Activated CD4-positive, CD25-positive, alpha-beta regulatory T cell treated with anti-CD3 and anti-CD28 coated beads, Interleukin-2, amount 50 U/mL, for 24 hours (primary cell): Measurements from ENCODE around the gene RLN1.
"Not testable (repeated sequence)": the region's sequence is repeated elsewhere in the genome, so short reads cannot be mapped to it uniquely, and the experiment has no call there.

Experiments
- ATAC-seq, 2 donors: fragments of 150-1000 bp; cut with Tn5 transposase; one replicate each; pipeline ENCODE4 v1.10.0; 2021; ENCODE audit warnings: mild to moderate bottlenecking in 1 of 2, moderate library complexity in 1 of 2

The RLN1 gene

GRCh38 chr9:5338992-5339981 is at the start of gene RLN1:
TSS of gene RLN1 (minus strand) at chr9:5339876. CDS start at chr9:5339746, 130 bp downstream.
- peak; percentile 99 to 100 for ATAC-seq

DNA sequence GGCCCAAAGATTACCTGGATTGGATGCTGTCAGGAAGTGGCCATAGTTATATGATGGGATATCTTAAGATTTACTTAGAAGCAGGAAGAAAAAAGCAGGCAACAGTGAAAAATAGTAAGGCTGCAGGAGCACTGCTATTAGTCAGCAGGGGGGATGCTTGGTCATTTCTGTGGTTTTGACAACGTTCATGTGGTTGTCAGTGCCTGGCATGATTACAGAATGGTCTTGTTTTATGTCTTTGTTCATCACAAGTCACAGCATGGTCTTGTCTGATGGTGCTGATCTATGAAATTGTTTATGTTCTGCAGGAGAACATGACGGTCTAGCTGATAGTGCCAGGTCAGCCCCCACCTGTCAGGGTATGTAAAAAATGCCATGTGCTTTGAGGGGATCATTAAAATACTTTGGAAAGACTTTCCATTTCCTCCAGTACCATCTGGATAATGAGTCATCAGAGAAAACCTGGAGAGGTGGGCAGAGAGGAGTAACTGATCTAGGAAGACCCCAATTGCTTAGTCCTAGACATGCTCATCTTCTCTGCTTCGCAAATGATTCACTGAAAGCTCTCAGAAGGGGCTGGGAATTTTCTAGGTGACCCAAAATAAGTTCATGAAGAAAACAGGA is 49.5 kb upstream of the RLN1 start:
- ATAC-seq: peak in 1 of 2 donors; percentile 58

GRCh38 chr9:5388026-5388819 is 48.5 kb upstream of the RLN1 start:
- no peak for ATAC-seq

GRCh38 chr9:5384436-5384835 is 44.8 kb upstream of the RLN1 start:
- ATAC-seq: no peak

- ATAC-seq: no peak
These were observed 42.8 kb upstream of the RLN1 start for GRCh38 chr9:5382479-5382878.

DNA sequence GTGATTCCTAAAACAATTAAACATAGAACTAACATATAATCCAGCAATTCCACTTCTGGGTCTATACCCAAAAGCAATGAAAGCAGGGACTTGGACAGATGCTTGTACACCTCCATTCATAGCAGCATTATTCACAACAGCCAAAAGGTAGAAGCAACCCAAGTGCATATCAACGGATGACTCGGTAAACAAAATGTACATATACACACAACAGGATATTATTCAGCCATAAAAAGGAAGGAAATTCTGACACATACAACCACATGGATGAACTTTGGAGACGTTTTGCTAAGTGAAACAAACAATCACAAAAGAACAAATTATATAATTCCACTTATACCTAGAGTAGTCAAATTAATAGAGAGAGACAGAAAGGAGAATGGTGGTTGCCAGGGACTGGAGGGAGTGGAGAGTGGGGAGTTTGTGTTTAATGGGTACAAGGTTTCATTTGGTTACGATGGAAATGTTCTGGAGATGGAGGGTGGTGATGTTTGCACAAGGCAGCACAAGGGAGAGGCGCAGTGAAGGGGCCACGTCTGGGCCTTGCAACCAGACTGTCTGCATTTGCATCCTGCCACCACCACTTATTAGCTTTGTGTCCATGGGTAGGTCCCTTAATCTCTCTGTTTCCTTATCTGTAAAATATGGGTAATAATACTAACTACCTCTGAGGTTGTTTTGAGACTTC is 36.3 kb upstream of the RLN1 start:
- no peak for ATAC-seq

- peak in 1 of 2 donors; percentile 43 for ATAC-seq
These were observed 35.4 kb upstream of the RLN1 start for GRCh38 chr9:5375091-5375490.

GRCh38 chr9:5364294-5365024 is 24.8 kb upstream of the RLN1 start:
- peak; percentile 28 to 48 for ATAC-seq

- ATAC-seq: no peak
These were observed 21.8 kb upstream of the RLN1 start for GRCh38 chr9:5361326-5362010.

DNA sequence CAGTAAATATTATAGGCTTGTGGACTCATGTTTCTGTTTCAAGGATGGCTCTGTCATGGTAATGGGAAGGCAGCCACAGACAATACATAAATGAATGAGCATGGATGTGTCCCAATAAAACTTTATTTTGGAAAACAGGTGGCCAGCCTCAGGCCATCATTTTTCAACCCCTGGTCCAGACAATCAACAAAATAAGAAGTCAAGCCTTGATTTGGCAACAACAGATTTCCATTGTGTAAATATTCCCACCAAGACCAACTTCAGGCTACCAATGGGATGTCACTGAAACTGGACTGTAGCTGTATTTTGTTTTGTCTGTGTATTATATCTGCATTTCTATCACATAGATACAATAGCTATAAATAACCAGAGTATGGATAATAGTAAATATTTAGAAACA is 20.7 kb upstream of the RLN1 start:
- no peak for ATAC-seq

GRCh38 chr9:5357431-5358105 is 17.9 kb upstream of the RLN1 start:
- ATAC-seq: no peak

GRCh38 chr9:5355817-5356216 is 16.1 kb upstream of the RLN1 start:
- ATAC-seq: no peak

GRCh38 chr9:5355226-5355625 is 15.6 kb upstream of the RLN1 start:
- no peak for ATAC-seq

DNA sequence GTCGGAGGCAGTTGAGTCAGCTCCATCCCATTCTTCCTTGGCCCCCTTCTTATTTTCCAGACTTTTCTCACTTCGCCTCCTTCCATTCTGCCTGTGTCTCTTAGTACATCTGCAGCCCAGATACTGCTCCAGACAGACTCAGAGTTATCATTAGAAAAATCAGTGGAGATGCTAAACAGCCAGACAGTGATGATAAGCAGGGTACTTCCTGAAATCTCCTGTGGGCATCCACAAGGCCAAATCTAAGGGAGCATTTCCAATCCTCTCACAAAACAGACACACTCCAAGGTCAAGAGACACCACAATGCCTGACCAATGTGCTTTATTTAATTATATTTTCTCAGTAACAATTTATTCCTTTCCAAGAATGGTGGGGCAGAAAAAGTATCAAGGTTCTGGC is 14.5 kb upstream of the RLN1 start:
- ATAC-seq: no peak

DNA sequence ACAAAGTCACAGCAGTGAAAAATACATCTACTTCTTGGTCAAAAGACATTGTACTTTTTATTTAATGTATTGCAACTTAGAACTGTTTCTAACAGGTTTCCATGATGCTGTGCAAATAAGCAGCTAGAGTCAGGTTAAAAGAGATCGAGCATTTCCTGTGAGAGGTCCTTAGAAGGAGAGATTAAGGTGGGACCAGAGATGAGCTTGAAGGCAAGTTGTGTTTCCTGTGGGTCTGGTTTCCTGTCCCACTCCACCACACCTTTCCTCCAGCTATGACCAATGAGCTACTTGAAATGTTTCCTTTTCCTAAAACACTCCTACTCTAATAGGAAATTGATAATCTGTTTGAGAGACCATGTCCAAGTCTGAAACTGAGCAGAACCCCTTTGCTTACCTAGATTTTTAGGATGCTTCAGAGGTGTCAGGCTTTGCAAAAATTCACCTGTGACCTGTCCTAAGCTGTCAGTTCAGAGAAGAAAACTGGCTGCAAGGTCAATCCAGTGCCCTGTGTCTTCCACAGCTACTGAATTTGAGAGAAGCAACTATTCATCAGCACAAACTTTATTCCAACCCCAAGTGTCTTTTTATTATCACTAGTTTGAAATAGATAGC is 13.1 kb upstream of the RLN1 start:
- peak; percentile 27 to 44 for ATAC-seq

DNA sequence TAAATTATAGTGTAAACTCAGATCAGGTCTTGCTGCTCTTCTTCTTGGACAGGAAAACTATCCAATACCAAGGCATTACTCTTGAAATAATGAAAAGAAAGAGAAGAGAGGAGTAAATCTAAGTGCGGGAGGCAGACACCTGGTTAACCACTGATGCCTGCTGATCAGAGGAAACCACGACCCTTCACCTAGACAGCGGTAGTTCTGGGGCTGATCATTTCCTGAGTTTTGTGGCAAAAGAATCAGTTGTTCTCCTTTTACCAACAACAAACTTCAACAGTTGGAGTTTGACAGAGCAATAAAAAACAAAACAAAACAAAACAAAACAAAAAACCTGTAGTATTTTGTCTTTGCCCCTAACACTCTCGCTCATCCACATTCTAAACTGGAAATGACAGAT is 3.0 kb downstream of the RLN1 start:
- no peak for ATAC-seq

- ATAC-seq: not testable (repeated sequence)
These were observed 8.4 kb downstream of the RLN1 start for GRCh38 chr9:5331276-5331675.

GRCh38 chr9:5326893-5327548 is 12.7 kb downstream of the RLN1 start:
- ATAC-seq: no peak

GRCh38 chr9:5326187-5326586 is 13.5 kb downstream of the RLN1 start:
- no peak for ATAC-seq

DNA sequence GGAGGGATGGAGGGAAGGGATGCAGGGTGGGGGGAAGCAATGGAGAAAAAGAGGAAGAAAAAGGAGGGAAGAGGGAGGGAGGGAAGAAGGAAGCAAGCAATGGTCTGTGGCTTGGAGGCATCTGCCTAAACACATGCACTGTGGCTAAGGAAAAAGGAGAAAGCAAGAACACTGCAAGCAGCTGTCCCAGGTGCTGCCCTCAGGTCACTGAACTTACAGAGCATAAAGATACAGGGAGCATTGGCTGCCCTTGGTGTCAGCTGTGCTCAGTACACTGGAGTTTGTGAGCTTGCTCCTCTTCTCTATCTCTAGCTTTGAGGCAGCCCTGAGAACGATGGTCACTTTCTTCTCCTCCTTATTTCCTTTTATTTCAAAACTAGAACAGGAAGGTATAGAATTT is 18.1 kb downstream of the RLN1 start:
- ATAC-seq: not testable (repeated sequence)
